Caki2 (cell line): ENCODE data around the gene SERPINC1. TPM values are rescaled to one million over a fixed set of nuclear protein-coding genes. Genes with fewer than 3 reads are reported as not detected.
A peak's percentile ranks its signal among the peaks of the same experiment; 100 is the strongest.
"Not testable (repeated sequence)": the region's sequence is repeated elsewhere in the genome, so short reads cannot be mapped to it uniquely, and the experiment has no call there.

Experiments
- DNase-seq: peaks from one replicate; pipeline ENCODE4 v3.0.0-alpha.2; 2015; ENCODE audit warnings: low read depth
- in situ Hi-C: cut with HindIII; loops from 2 replicates; pipeline ENCODE4 v1.10.0; 2016; ENCODE audit warnings: low sequenced_read_pairs, low pct_unique_long_range_greater_than_20kb, mixed read lengths
- total RNA-seq: library from RNA; depleted of rRNA; stranded (reverse); fragments of >200 nt; shearing (Covaris generic); gene quantifications from 2 replicates; pipeline ENCODE4 v1.2.3, GENCODE V29; 2014; ENCODE audit warnings: low replicate concordance

SERPINC1 gene
- total RNA-seq, 1 experiment from 2014 or later, result 1.3 TPM

DNA sequence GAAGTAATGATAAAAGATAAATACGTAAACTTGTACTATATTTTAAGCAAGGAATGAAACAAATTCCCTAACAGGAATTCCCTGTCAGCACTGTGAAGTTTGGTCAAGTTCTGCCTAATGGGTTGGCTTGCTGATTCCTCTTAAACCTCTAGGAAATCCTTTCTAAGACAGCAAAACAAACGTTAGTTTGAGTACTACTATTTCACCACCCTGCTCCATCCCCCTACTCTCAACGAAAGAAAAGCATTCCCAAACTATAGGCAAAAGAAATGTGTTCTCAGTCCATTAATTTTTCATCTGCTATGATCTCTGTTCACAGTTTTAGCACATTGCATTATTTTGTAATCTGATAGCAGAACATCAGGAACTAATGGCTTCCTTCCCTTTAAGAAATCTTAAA lies 16.1 kb downstream of the SERPINC1 start:
- DNase-seq, result no peak
- in situ Hi-C loops, result no loop called here

GRCh38 chr1:173900427-173900826 lies 16.7 kb downstream of the SERPINC1 start:
- no peak for DNase-seq
- in situ Hi-C loops, result no loop called here

DNA sequence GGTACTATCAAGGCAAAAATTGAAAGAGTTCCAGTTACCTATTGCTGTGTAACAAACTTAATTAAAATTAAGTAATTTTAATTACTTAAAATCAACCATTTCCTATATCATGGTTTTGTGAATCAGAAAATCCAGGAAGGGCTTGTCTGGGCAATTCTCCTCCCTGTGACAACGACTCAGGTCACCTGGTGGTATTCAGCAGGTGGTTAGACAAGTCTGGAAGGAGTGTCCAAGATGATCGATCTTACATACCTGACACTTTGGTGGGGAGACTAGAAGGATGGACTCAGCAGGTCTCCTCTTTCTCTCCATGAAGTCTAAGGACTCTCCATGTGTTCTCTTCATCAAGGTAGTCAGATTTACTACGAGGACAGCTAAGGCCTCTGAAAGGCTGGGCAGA lies 22.9 kb downstream of the SERPINC1 start:
- no peak for DNase-seq
- in situ Hi-C loops, result no loop called here

GRCh38 chr1:173893611-173894010 lies 23.5 kb downstream of the SERPINC1 start:
- in situ Hi-C loops, result no loop called here
- no peak for DNase-seq

- in situ Hi-C loops, result no loop called here
Measured at GRCh38 chr1:173889885-173890284, 27.2 kb downstream of the SERPINC1 start.

DNA sequence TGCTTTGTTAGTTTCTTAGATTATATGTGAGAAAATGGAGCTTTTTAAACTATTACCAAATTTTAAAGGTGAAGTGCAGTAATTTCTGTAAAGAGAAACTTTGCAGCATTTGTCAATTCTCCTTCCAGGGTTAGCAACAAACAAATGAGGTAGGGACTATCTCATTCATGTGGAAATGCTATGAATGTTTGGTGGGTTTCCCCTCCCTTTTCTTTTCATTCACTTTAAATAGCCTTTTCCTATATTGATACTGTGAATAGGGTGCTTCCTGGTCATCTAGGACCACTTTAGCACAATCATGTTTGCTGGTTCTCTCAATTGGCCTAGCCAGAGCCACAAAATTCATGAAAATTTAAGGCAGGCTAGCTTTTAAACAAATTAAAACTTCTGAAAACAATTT lies 28.4 kb downstream of the SERPINC1 start:
- in situ Hi-C loops, result no loop called here

More at GRCh38 chr1:173889885-173890284, 27.2 kb downstream of the SERPINC1 start:
- DNase-seq, result no peak

GRCh38 chr1:173887627-173888026 lies 29.5 kb downstream of the SERPINC1 start:
- no peak for DNase-seq
- in situ Hi-C loops, result no loop called here

More for the DNA sequence above, 28.4 kb downstream of the SERPINC1 start:
- no peak for DNase-seq

DNA sequence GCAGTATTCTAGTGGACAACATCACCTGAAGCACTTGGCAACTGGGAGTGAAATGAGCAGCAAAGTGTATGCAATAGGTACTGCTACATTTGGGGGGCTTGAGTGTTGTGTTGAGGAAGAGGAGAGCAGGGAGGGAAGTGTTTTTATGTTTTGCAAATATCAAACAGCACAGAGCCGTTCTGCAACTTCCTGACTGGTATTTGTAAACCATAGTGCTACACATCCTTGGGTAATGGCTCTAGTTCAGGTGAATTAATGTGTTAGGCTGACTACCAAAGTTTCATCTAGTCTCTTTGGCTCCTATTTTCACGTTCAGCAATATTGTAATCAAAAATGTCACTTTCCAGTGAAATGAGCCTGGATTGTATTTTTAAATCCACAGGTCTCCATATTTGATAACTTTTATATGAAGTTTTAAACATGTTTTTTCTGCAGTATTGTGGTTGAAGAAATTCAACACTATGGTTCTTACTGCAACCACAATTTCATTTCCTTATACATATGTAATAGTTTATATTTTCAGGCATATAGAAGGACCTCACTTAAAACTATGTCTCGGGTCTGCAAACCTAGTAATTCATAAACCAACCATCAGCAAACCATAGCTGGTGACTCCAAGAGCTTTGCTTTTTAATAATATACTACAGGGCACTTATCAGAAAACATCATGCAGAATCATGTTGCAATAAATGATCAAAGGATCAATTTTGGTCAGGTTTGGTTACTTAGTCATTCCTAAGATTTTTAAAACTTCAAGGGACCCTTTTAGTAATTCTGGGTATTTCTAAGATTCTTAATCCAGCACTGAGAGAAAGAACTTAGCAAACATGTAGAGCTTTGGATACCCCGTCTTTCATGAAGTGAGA lies 30.1 kb downstream of the SERPINC1 start:
- in situ Hi-C loops, result no loop called here
- DNase-seq, result no peak

DNA sequence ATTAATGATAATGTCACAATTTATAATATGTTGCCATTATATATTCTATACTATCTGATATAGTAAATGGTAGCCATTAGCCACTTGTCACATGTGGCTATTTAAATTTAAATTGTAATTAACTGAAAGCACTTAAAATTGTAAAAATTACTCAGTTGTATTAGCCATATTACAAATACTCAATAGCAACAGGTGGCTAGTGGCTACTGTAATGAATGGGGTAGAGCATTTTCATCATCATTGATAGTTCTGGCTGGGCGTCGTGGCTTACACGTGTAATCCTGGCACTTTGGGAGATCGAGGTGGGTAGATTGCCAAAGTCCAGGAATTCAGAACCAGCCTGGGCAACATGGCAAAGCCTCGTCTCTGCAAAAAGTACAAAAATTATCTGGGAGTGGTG lies 32.4 kb downstream of the SERPINC1 start:
- in situ Hi-C loops, result no loop called here

GRCh38 chr1:173881117-173881516 lies 36.0 kb downstream of the SERPINC1 start:
- in situ Hi-C loops, DNase-seq: not testable (repeated sequence)

More for the DNA sequence above, 32.4 kb downstream of the SERPINC1 start:
- DNase-seq, result no peak

- in situ Hi-C loops, result no loop called here
- DNase-seq, result no peak
Measured at GRCh38 chr1:173878251-173878650, 38.9 kb downstream of the SERPINC1 start.

GRCh38 chr1:173876732-173877131 lies 40.4 kb downstream of the SERPINC1 start:
- in situ Hi-C loops, result no loop called here
- no peak for DNase-seq

GRCh38 chr1:173871500-173871899 lies 45.6 kb downstream of the SERPINC1 start:
- DNase-seq, result no peak
- in situ Hi-C loops, result no loop called here

DNA sequence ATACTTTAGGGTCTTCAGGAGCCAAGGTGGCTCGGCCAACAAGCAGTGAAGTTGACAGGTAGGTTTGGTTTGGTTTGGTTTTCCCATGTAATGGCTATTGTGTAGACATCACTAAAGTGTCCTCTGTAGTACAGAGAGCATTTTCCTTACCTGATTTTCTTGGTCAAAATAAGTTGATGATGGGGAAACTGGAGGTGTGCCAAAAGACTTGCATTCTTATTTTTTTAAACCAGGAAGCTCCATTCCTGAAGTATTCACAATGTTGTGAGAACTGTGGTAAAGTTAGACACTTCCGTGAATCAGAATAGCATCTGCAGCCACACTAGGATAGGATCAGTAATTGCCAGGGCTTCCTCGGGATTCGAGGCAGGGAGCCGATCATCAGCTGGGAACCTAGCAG lies 46.0 kb downstream of the SERPINC1 start:
- DNase-seq, result no peak
- in situ Hi-C loops, result no loop called here

DNA sequence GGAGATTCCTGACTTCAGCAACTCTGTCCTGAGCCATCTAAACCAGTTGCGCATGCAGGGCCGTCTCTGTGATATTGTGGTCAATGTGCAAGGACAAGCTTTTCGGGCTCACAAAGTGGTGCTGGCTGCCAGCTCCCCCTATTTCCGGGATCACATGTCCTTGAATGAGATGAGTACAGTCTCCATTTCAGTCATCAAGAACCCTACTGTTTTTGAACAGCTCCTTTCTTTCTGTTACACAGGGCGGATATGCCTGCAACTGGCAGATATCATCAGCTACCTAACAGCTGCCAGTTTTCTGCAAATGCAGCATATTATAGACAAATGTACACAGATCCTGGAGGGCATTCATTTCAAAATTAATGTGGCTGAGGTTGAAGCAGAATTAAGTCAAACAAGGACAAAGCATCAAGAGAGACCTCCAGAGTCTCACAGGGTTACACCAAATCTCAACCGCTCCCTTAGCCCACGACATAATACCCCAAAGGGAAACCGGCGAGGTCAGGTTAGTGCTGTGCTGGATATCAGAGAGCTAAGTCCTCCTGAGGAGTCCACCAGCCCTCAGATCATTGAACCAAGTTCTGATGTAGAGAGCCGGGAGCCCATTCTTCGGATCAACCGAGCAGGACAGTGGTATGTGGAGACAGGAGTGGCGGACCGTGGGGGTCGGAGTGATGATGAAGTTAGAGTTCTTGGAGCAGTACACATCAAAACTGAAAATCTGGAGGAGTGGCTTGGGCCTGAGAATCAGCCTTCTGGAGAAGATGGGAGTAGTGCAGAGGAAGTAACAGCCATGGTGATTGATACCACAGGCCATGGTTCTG lies 46.7 kb downstream of the SERPINC1 start:
- no peak for DNase-seq
- in situ Hi-C loops, result no loop called here

- no peak for DNase-seq
- in situ Hi-C loops, result no loop called here
Measured at GRCh38 chr1:173869021-173869359, 48.1 kb downstream of the SERPINC1 start.

DNA sequence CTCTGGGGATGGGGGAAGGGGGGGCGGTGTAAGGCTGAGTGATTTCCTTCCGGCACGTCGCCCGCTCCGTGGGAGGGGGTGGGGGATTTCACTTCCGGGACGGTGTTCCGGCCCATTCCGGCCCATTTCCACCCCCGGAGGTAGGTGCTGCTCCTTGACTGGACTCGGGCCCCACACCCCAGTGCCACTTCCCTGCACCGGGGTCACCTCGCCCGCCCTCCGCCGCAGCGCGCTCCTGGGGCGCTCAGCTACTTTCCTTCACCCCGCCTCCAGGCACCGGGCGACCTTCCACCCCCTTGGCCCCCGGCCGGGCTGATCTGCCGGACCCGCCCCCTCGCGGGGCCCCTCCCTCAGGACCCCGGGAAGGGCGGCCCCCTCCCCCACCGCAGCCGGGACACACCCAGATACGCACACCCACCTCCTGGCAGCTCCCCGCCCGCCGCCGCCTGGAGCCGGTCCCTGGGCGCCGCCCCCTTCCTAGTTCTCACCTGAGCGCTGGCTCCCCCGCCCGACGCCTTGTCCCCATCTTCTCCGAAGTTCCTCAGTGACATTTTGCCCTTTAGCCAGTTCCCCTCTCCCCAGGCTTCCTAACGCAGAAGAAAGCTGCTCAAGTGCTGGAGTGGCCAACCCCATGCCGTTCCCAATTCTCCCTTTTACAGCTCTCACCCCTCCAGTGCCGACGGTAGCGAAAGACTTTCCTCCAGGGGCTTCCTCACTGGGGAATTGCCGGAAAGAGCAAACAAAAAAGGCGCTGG lies 48.7 kb downstream of the SERPINC1 start, which contains the start of gene ZBTB37:
ZBTB37 (plus strand) TSS at position 115 of the 755 bp plus-strand sequence. CDS start 1,846 bp downstream, outside the sequence.
- peak; percentile 79 for DNase-seq
- in situ Hi-C loops, result no loop called here

GRCh38 chr1:173867753-173868265 lies 49.3 kb downstream of the SERPINC1 start, which contains the start of gene GAS5:
Gene GAS5 (minus strand): TSS chr1:173867989.
- DNase-seq, result peak; percentile 98
- in situ Hi-C loops, result no loop called here
